Astrocyte of the cerebellum (primary cell): ENCODE results near the gene NTN1.

ENCODE experiments used
- DNase-seq: peaks from one replicate; pipeline ENCODE4 v3.0.0-alpha.2; 2011; ENCODE audit warnings: low read depth
- H3K4me3 ChIP-seq: 2 replicates; pipeline ENCODE4 v1.5.1; 2011; ENCODE audit warnings: mild to moderate bottlenecking, low read depth, low read length, moderate library complexity
- in situ Hi-C: cut with HindIII; loops from 2 replicates; pipeline ENCODE4 v1.10.0; 2017; ENCODE audit warnings: low sequenced_read_pairs
- TF ChIP-seq, protein P1 (sequence below): IDR thresholded peaks from 2 replicates; pipeline ENCODE4 v1.5.1; 2012; ENCODE audit warnings: low read length, low read depth, moderate library complexity, mild to moderate bottlenecking; ENCODE audit errors: missing control alignments

Gene NTN1

DNA sequence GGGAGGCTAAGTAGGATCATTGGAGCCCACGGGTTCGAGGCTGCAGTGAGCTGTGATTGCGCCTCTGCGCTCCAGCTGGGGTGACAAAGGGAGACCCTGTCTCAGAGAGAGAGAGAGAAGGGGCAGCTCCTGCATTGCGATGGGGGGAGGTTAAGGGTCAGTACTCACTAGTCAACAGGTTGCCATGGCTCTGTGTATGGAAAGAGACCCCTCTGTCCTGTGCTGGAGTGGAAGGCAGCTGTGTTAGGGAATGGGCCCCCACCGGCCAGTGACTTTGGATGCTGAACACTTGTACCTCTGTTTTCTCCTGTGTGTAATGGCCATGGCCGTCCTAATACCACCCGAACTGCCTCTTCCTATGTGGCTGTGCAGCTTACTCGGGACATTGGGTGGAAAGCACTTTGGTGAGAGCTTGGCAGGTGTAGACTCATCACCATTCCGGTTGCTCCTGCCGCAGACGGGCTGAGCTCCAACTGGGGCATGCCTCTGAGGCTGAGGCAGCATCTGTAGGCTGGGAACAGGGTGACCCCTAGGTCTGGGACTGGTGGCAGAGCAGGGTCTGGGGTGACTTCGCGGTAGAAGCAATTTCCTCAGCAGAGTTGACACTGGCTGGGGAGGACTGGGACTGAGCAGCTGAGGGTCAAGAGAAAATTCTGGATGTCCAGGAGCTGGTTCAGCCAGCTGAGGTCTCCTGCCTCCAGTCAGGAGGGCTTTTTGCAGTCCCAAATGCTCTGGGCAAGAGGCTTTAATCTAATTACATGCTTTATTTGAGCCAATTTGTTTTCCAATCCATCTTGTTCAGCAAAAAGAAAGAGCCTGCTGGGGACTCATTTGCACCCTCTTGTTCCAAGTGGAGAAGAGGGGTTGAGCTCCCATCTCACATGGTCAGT is 184.5 kb downstream of the NTN1 start:
- TF ChIP-seq, protein P1, sequence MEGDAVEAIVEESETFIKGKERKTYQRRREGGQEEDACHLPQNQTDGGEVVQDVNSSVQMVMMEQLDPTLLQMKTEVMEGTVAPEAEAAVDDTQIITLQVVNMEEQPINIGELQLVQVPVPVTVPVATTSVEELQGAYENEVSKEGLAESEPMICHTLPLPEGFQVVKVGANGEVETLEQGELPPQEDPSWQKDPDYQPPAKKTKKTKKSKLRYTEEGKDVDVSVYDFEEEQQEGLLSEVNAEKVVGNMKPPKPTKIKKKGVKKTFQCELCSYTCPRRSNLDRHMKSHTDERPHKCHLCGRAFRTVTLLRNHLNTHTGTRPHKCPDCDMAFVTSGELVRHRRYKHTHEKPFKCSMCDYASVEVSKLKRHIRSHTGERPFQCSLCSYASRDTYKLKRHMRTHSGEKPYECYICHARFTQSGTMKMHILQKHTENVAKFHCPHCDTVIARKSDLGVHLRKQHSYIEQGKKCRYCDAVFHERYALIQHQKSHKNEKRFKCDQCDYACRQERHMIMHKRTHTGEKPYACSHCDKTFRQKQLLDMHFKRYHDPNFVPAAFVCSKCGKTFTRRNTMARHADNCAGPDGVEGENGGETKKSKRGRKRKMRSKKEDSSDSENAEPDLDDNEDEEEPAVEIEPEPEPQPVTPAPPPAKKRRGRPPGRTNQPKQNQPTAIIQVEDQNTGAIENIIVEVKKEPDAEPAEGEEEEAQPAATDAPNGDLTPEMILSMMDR, result no peak
- no peak for DNase-seq
- in situ Hi-C loops, result no loop called here

DNA sequence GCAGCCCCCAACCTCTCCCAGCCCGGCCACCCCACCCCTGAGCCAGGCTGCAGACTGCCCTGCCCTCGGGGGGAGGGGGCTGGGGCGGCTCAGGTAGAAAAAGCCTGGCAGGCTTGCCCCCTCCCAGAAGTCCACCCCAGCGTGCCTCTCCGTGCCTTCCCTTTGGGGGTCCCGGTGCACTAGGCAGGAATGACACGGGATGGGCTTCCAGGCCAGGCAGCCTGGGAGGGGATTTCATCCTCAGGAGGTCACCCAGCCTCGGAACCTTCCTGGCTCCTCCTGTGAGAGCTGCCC is 185.0 kb downstream of the NTN1 start:
- H3K4me3 ChIP-seq, result no peak overlapping the region
- no peak for DNase-seq
- TF ChIP-seq, protein P1, result no peak
- in situ Hi-C loops, result no loop called here

More for the DNA sequence above, 184.5 kb downstream of the NTN1 start:
- no peak overlapping the region for H3K4me3 ChIP-seq

DNA sequence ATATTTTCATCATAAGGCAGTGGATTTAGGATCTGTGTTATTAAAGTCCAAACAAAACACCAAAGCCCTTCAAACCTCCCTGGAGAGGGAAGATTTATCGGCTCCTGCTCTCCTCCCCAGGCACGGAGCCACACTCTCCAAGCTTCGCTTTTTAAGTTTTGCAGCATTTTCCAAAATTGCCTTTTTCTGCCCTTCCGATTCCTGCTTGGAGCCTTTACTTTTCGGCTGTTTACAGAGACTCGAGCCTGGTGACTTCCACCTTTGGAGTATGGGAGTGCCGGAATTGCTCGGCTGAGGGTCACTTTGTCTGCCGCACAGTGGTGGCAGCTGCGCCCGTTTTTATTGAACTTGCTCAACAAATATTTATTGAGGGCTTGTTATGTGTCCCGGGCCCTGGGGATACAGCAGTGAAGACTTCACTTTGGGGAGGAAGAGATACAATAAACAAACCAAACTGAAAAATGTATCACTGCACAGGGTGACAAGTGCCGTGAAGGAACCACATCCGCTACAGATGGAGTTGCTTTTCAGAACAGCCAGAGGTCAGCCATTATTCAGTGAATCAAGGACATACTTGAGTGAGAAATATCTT is 185.5 kb downstream of the NTN1 start:
- no peak overlapping the region for H3K4me3 ChIP-seq
- in situ Hi-C loops, result no loop called here
- no peak for DNase-seq
- TF ChIP-seq, protein P1, result no peak

- H3K4me3 ChIP-seq, result no peak overlapping the region
- TF ChIP-seq, protein P1, result no peak
- in situ Hi-C loops, result no loop called here
- DNase-seq, result no peak
These were observed 187.2 kb downstream of the NTN1 start for GRCh38 chr17:9208381-9209105.

GRCh38 chr17:9209347-9209746 is 188.0 kb downstream of the NTN1 start:
- TF ChIP-seq, protein P1, result no peak
- in situ Hi-C loops, result no loop called here
- no peak overlapping the region for H3K4me3 ChIP-seq
- no peak for DNase-seq

- H3K4me3 ChIP-seq, result no peak overlapping the region
- no peak for DNase-seq
- in situ Hi-C loops, result no loop called here
- TF ChIP-seq, protein P1, result no peak
These were observed 188.6 kb downstream of the NTN1 start for GRCh38 chr17:9209781-9210370.
